GM21619 (cell line): ENCODE data around the gene THEM5.

Experiments
- ATAC-seq: cut with Tn5 transposase; IDR thresholded peaks from one replicate; pipeline ENCODE4 v1.9.1; 2021; ENCODE audit not compliant: unreplicated experiment

THEM5 gene

DNA sequence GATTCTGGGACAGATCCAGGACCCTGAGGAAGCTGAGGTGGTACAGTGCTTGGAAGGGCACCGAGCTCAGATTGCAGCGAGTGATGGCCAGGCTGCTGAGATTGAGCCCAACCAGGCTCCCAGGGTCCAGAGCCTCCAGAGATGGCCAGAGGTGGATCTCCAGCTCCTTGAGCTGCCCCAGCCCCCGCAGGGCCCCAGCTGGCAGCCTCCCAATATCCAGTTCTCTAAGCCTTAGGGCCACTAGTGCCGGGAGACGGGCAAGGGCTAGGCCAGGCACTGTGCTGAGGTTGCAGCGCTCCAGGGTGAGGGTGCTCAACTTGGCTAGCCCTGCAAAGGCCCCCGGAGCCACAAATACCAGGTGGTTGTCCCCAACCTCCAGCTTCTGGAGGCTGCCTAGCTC is 51.7 kb downstream of the THEM5 start:
- no peak for ATAC-seq

DNA sequence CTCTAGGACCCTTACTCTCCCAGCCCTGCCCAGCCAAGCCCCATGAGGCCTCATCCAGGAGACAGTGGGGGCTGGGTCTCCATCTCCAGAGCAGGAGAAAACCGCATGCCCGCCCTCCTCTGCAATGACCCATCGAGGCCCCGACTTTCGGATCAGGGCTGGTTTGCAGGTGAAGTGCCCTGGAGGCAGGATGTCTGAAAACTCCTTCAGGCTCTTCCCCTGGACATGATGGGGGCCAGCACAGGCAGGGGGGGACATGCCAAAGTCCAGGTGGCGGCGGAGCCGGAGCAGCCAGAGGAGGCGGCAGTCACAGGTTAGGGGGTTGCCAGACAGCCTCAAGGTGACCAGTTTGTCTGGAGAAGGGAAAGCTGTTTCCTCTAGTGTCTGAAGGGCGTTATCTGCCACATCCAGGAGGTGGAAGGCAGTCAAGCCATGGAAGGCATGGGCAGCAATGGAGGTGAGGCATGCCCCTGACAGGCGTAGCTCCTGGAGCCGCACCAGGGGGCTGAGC is 52.1 kb downstream of the THEM5 start:
- no peak for ATAC-seq

DNA sequence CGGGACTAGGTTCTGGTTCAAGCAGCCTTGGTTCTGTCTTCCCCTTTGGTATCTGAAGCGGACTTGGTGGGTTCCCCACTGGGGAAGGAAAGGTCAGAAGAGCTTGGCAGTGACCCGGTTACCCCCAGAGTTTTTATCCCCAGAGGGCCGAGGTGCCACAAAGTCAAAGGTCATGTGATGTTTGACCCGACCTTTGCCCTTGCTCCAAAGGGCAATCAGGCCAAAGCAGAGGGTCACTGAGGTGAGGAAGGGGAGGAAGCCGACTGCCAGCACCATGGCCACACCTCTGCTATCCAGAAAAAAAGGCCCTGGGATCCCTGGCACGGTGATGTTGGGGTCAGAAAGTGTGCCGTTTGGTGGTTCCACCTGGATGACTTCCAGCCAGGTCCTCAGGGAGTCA is 52.7 kb downstream of the THEM5 start:
- no peak for ATAC-seq

DNA sequence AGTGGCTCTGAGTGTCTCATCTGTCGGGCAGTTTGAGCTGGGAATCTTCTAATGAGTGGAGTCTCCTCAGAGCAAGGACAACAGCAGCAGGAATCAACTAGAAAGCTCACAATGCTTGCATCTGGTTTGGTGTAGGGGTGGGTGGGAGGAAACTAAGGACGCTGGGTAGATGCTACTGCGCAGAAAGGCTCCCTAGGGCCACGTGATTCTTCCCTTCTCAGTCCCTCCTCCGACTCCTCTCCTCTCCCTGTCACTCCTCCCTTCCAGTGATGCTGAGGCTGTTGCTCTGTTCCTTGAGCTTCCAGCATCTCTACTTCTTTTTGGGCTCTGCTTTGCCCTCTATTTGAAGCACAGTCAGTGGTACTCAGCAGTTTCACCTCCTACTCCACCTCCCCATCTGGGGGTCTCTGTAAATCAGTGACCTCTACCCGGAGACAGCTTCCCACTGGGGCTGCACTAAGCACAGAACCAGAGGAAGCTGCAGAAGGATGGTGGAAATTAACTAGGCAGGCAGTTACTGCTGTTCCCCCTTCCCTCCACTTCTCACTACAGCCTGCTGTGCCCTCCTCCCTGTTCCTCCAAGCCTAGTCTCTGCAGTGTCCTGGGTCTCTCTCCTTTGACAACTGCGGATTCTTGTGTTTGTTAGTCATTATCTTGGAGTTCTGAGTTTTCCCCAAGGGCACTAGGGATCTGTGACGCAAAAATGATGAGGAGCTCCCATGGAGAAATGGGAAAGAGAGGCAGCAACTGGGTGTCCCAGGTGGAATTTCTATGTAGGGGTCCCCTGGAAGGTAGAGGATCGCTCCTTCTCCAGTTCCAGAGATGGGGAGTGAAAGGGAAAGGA is 54.1 kb downstream of the THEM5 start:
- no peak for ATAC-seq

DNA sequence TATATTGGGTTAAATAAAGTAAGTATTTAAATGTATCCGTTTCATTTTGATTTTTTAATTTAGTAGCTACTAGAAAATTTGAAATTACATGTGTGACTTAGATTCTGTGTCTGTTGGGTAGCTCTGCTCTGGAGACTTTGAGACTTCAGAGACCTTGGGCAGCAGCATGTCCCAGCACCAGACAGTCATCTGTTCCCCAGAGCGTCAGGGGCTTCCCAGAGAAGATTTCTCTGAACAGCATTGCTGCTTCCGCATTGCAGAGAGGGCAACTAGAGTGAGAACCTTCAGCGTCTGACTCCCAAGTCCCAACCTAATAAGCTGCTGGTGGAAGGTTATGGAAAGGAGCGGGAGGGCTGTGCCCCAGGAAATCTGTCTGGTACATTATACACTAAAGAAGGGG is 54.9 kb downstream of the THEM5 start:
- no peak for ATAC-seq
